H9 (cell line): Measurements from ENCODE around the gene OR6B3. TPM values are rescaled to one million over a fixed set of nuclear protein-coding genes. Genes with fewer than 3 reads are reported as not detected.

ENCODE experiments used
- DNase-seq: peaks from one replicate; pipeline ENCODE4 v3.0.0-alpha.2; 2017
- H2AFZ ChIP-seq: one replicate; pipeline ENCODE4 v1.6.1; 2013; ENCODE audit warnings: mild to moderate bottlenecking, low read length, control low read depth, moderate library complexity
- H2AK5ac ChIP-seq: 2 replicates; pipeline ENCODE4 v1.6.1; 2013; ENCODE audit warnings: low read length, control low read depth, mixed read lengths; ENCODE audit not compliant: insufficient read length
- H2BK120ac ChIP-seq: one replicate; pipeline ENCODE4 v1.6.1; 2013; ENCODE audit warnings: low read depth, mild to moderate bottlenecking, low read length, control low read depth, inconsistent platforms; ENCODE audit not compliant: poor library complexity, severe bottlenecking
- H2BK12ac ChIP-seq: 2 replicates; pipeline ENCODE4 v1.6.1; 2013; ENCODE audit warnings: low read length, control low read depth, mixed read lengths, low read depth; ENCODE audit not compliant: insufficient read length
- H2BK15ac ChIP-seq: 2 replicates; pipeline ENCODE4 v1.6.1; 2013; ENCODE audit warnings: low read depth, low read length, control low read depth
- H2BK20ac ChIP-seq: one replicate; pipeline ENCODE4 v1.6.1; 2013; ENCODE audit warnings: low read depth, mild to moderate bottlenecking, low read length, control low read depth, inconsistent platforms; ENCODE audit not compliant: poor library complexity, severe bottlenecking
- H2BK5ac ChIP-seq: 2 replicates; pipeline ENCODE4 v1.6.1; 2013; ENCODE audit warnings: low read length, control low read depth, mixed read lengths; ENCODE audit not compliant: insufficient read length
- H3K14ac ChIP-seq: 2 replicates; pipeline ENCODE4 v1.6.1; 2013; ENCODE audit warnings: low read length, control low read depth; ENCODE audit not compliant: insufficient read depth
- H3K18ac ChIP-seq: 2 replicates; pipeline ENCODE4 v1.6.1; 2013; ENCODE audit warnings: low read depth, mild to moderate bottlenecking, mixed read lengths, low read length, control low read depth; ENCODE audit not compliant: insufficient read length
- H3K23ac ChIP-seq: 2 replicates; pipeline ENCODE4 v1.6.1; 2013; ENCODE audit warnings: low read length, control low read depth, mixed read lengths, low read depth; ENCODE audit not compliant: insufficient read length
- H3K23me2 ChIP-seq: 2 replicates; pipeline ENCODE4 v1.6.1; 2013; ENCODE audit warnings: low read depth, mild to moderate bottlenecking, mixed read lengths, low read length, control low read depth; ENCODE audit not compliant: insufficient read length, poor library complexity, severe bottlenecking
- H3K27ac ChIP-seq: 2 replicates; pipeline ENCODE4 v1.5.1; 2013; ENCODE audit warnings: low read length, control low read depth, mixed read lengths, low read depth; ENCODE audit not compliant: insufficient read length
- H3K27me3 ChIP-seq: 2 replicates; pipeline ENCODE4 v1.6.1; 2013; ENCODE audit warnings: low read length, control low read depth, inconsistent platforms; ENCODE audit not compliant: insufficient read depth
- H3K4ac ChIP-seq: 2 replicates; pipeline ENCODE4 v1.6.1; 2013; ENCODE audit warnings: low read depth, mild to moderate bottlenecking, control low read depth, inconsistent platforms, low read length, moderate library complexity
- H3K4me1 ChIP-seq: 2 replicates; pipeline ENCODE4 v1.6.1; 2013; ENCODE audit warnings: low read length, control low read depth, inconsistent platforms; ENCODE audit not compliant: insufficient read depth
- H3K4me2 ChIP-seq: 2 replicates; pipeline ENCODE4 v1.6.1; 2013; ENCODE audit warnings: low read length, control low read depth, mixed read lengths; ENCODE audit not compliant: insufficient read length, insufficient read depth
- H3K56ac ChIP-seq: 2 replicates; pipeline ENCODE4 v1.6.1; 2013; ENCODE audit warnings: low read depth, mild to moderate bottlenecking, mixed read lengths, low read length, control low read depth; ENCODE audit not compliant: insufficient read length
- H3K79me1 ChIP-seq: 2 replicates; pipeline ENCODE4 v1.6.1; 2013; ENCODE audit warnings: low read depth, mild to moderate bottlenecking, moderate library complexity, low read length, control low read depth, inconsistent platforms; ENCODE audit not compliant: insufficient read depth, poor library complexity, severe bottlenecking
- H3K79me2 ChIP-seq: 2 replicates; pipeline ENCODE4 v1.6.1; 2013; ENCODE audit warnings: low read length, control low read depth, inconsistent platforms; ENCODE audit not compliant: insufficient read depth
- H3K9ac ChIP-seq: 2 replicates; pipeline ENCODE4 v1.6.1; 2013; ENCODE audit warnings: low read length, control low read depth, mixed read lengths; ENCODE audit not compliant: insufficient read length; ENCODE audit errors: extremely low read depth
- H3K9me3 ChIP-seq: one replicate; pipeline ENCODE4 v1.6.1; 2013; ENCODE audit warnings: low read depth, low read length, inconsistent platforms; ENCODE audit not compliant: control insufficient read depth
- H3T11ph ChIP-seq: one replicate; pipeline ENCODE4 v1.6.1; 2013; ENCODE audit warnings: mild to moderate bottlenecking, low read length, control low read depth, inconsistent platforms
- H4K20me1 ChIP-seq: one replicate; pipeline ENCODE4 v1.6.1; 2013; ENCODE audit not compliant: control insufficient read depth, insufficient read length, insufficient read depth
- H4K5ac ChIP-seq: 2 replicates; pipeline ENCODE4 v1.6.1; 2013; ENCODE audit warnings: low read depth, mild to moderate bottlenecking, mixed read lengths, low read length, control low read depth; ENCODE audit not compliant: insufficient read length
- H4K8ac ChIP-seq: replicated peaks from 2 replicates; pipeline ENCODE4 v1.6.1; 2013; ENCODE audit warnings: low read length, control low read depth, mixed read lengths, low read depth; ENCODE audit not compliant: insufficient read length
- H4K91ac ChIP-seq: 2 replicates; pipeline ENCODE4 v1.6.1; 2013; ENCODE audit warnings: low read depth, mild to moderate bottlenecking, moderate library complexity, mixed read lengths, low read length, control low read depth; ENCODE audit not compliant: insufficient read length
- H3K27ac Mint-ChIP-seq, 3 experiments: 2 replicates in 2 of 3; 3 replicates in 1 of 3; pipeline ENCODE4 v1.8.0; 2020 to 2021; ENCODE audit warnings: mixed read lengths in 3 of 3, mild to moderate bottlenecking in 1 of 3, moderate library complexity in 1 of 3
- H3K27me3 Mint-ChIP-seq: 2 replicates; pipeline ENCODE4 v1.8.0; 2021; ENCODE audit warnings: low read depth, mild to moderate bottlenecking, moderate library complexity, mixed read lengths
- H3K36me3 Mint-ChIP-seq, 3 experiments: 2 replicates in 2 of 3; 3 replicates in 1 of 3; pipeline ENCODE4 v1.8.0; 2020 to 2021; ENCODE audit warnings: low read depth in 3 of 3, mixed read lengths in 3 of 3; ENCODE audit not compliant: insufficient read depth in 1 of 3
- H3K4me1 Mint-ChIP-seq, 2 experiments: 2 replicates each; pipeline ENCODE4 v1.8.0; 2020; ENCODE audit warnings: mixed read lengths in 2 of 2
- H3K4me3 Mint-ChIP-seq, 2 experiments: 2 replicates in 1 of 2; 3 replicates in 1 of 2; pipeline ENCODE4 v1.8.0; 2020 to 2021; ENCODE audit warnings: mild to moderate bottlenecking in 2 of 2, mixed read lengths in 2 of 2, moderate library complexity in 1 of 2
- H3K9me3 Mint-ChIP-seq, 2 experiments: 2 replicates in 1 of 2; 3 replicates in 1 of 2; pipeline ENCODE4 v1.8.0; 2020; ENCODE audit warnings: mild to moderate bottlenecking in 2 of 2, mixed read lengths in 2 of 2, moderate library complexity in 1 of 2
- WGBS: extraction: QIAGEN DNeasy Blood & Tissue Kit; methylation state at CpG from one replicate; pipeline ENCODE4 v1.1.7; 2013; ENCODE audit warnings: missing lambda C conversion rate, low lambda C conversion rate, mixed read lengths; ENCODE audit not compliant: insufficient read length; ENCODE audit errors: extremely low coverage; 5-methylcytosine and 5-hydroxymethylcytosine counted together
- total RNA-seq: library from RNA; stranded (reverse); gene quantifications from 2 replicates; pipeline ENCODE4 v1.2.1, GENCODE V29; 2021
- TF ChIP-seq, protein P1 (sequence below): fragments of 200-600 bp; sonication (generic); conservative IDR thresholded peaks from 3 replicates; pipeline ENCODE4 v1.8.0; 2021; ENCODE audit warnings: antibody characterized with exemption, mild to moderate bottlenecking

Gene OR6B3
- total RNA-seq, 1 experiment from 2014 or later: not detected

GRCh38 chr2:240018071-240018750 lies 35.1 kb downstream of the OR6B3 start:
- Histone ChIP-seq H2AFZ (no peak overlapping the region), H3K4me1 (no peaks in the 10 kb centered on the region), H3K18ac (no peak overlapping the region), H2BK12ac (no peak overlapping the region), H3K9me3 (no peaks in the 10 kb centered on the region), H2BK20ac (no peak overlapping the region), H3K27me3 (no peaks in the 10 kb centered on the region), H3K9ac (no peak overlapping the region), H3K79me2 (peaks cover 4% of the 10 kb centered on the region; the same call in 1 of the 2 replicates), H4K8ac (no peak overlapping the region), H3K27ac (no peak overlapping the region), H2AK5ac (no peak overlapping the region), H2BK120ac (no peak overlapping the region), H3K56ac (no peak overlapping the region), H3K4me2 (no peak overlapping the region), H3K4ac (no peak overlapping the region), H2BK15ac (no peak overlapping the region), H3K23ac (no peak overlapping the region), H3K14ac (no peak overlapping the region), H3T11ph (no peak overlapping the region), H2BK5ac (no peak overlapping the region), H4K91ac (no peak overlapping the region), H4K5ac (no peak overlapping the region), H3K79me1 (peaks cover 4% of the 10 kb centered on the region), H3K23me2 (no peaks in the 10 kb centered on the region), H4K20me1 (no peaks in the 10 kb centered on the region)
- Mint-ChIP-seq H3K27ac (no peak overlapping the region), H3K36me3 (peaks cover 44 to 72% (median 59%) of the 10 kb centered on the region in 3 experiments), H3K27me3 (no peaks in the 10 kb centered on the region), H3K9me3 (no peaks in the 10 kb centered on the region), H3K4me3 (no peak overlapping the region), H3K4me1 (0 out of 4 replicates have a peak, but pooled peaks cover 0 to 2% of the 10 kb centered on the region in 2 experiments)
- WGBS: no CpG with 5 or more reads among the region's 11 CpGs
- TF ChIP-seq, protein P1, sequence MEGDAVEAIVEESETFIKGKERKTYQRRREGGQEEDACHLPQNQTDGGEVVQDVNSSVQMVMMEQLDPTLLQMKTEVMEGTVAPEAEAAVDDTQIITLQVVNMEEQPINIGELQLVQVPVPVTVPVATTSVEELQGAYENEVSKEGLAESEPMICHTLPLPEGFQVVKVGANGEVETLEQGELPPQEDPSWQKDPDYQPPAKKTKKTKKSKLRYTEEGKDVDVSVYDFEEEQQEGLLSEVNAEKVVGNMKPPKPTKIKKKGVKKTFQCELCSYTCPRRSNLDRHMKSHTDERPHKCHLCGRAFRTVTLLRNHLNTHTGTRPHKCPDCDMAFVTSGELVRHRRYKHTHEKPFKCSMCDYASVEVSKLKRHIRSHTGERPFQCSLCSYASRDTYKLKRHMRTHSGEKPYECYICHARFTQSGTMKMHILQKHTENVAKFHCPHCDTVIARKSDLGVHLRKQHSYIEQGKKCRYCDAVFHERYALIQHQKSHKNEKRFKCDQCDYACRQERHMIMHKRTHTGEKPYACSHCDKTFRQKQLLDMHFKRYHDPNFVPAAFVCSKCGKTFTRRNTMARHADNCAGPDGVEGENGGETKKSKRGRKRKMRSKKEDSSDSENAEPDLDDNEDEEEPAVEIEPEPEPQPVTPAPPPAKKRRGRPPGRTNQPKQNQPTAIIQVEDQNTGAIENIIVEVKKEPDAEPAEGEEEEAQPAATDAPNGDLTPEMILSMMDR: no peak
- DNase-seq: no peak
